K562 (cell line): ENCODE data around the gene CCAR1. TPM values are rescaled to one million over a fixed set of nuclear protein-coding genes. Genes with fewer than 3 reads are reported as not detected.

Experiments used
- CBX1 ChIP-seq: sonication (generic); IDR thresholded peaks from 2 replicates; pipeline ENCODE4 v1.6.1; 2016; ENCODE audit warnings: antibody characterized with exemption, low read depth, mild to moderate bottlenecking
- CBX3 ChIP-seq, 2 experiments: IDR thresholded peaks; 1 replicate in 1 of 2; 2 replicates in 1 of 2; pipeline ENCODE4 v1.6.1; 2012; ENCODE audit warnings: inconsistent platforms in 2 of 2, low read length in 2 of 2, borderline replicate concordance in 1 of 2, control low read depth in 1 of 2
- CEBPG ChIP-seq, 3 experiments: fragments of 200-800 bp in 1 of 3; sonication (Bioruptor generic) in 1 of 3; sonication (generic) in 1 of 3; formaldehyde crosslinking in 1 of 3; IDR thresholded peaks in 2 of 3; conservative IDR thresholded peaks in 1 of 3; 2 replicates each; pipeline versions ENCODE4 v1.6.1 to v1.8.0; 2016 to 2022; ENCODE audit warnings: missing compliant biosample characterization in 2 of 3, missing genetic modification characterization in 2 of 3, mild to moderate bottlenecking in 1 of 3, missing genetic modification reagents in 1 of 3
- FOXK1 ChIP-seq: sonication (generic); formaldehyde crosslinking; IDR thresholded peaks from 2 replicates; pipeline ENCODE4 v1.8.0; 2022; ENCODE audit warnings: missing genetic modification reagents, mild to moderate bottlenecking, borderline replicate concordance
- GABPB1 ChIP-seq: sonication (generic); formaldehyde crosslinking; IDR thresholded peaks from 2 replicates; pipeline ENCODE4 v1.8.0; 2022; ENCODE audit warnings: mild to moderate bottlenecking, missing genetic modification reagents
- HDAC2 ChIP-seq: fragments of 450-650 bp; IDR thresholded peaks from 2 replicates; pipeline ENCODE4 v1.6.1; 2016; ENCODE audit warnings: mild to moderate bottlenecking
- HLTF ChIP-seq: fragments of 450-650 bp; IDR thresholded peaks from 2 replicates; pipeline ENCODE4 v1.6.1; 2016
- JUN ChIP-seq, 2 experiments: sonication (generic) in 1 of 2; formaldehyde crosslinking in 1 of 2; IDR thresholded peaks; 2 replicates each; pipeline versions ENCODE4 v1.6.1 to v1.8.0; 2012 to 2022; ENCODE audit warnings: borderline replicate concordance in 2 of 2, mild to moderate bottlenecking in 2 of 2, improper control_type of control experiment in 1 of 2, low read depth in 1 of 2, low read length in 1 of 2, missing genetic modification reagents in 1 of 2
- MECOM ChIP-seq: fragments of 250-450 bp; sonication (Bioruptor Pico); IDR thresholded peaks from 2 replicates; pipeline ENCODE4 v1.8.0; 2022; ENCODE audit warnings: inconsistent platforms
- MYC ChIP-seq, 2 experiments: fragments of 250-450 bp in 1 of 2; sonication (Bioruptor Pico) in 1 of 2; IDR thresholded peaks; 2 replicates each; pipeline versions ENCODE4 v1.5.1 to v1.6.1; 2012 to 2021; ENCODE audit warnings: low read depth in 2 of 2, borderline replicate concordance in 1 of 2, improper control_type of control experiment in 1 of 2, low read length in 1 of 2, mild to moderate bottlenecking in 1 of 2, moderate library complexity in 1 of 2
- NFYB ChIP-seq: IDR thresholded peaks from 2 replicates; pipeline ENCODE4 v1.6.1; 2011; ENCODE audit warnings: mild to moderate bottlenecking, moderate library complexity; ENCODE audit not compliant: insufficient read length; ENCODE audit errors: extremely low read depth
- PHF8 ChIP-seq: fragments of 200-600 bp; sonication (generic); IDR thresholded peaks from 2 replicates; pipeline ENCODE4 v1.6.1; 2012; ENCODE audit warnings: mixed run types, mild to moderate bottlenecking, inconsistent platforms, low read length, moderate library complexity, borderline replicate concordance
- RUNX1 ChIP-seq: sonication (generic); IDR thresholded peaks from 2 replicates; pipeline ENCODE4 v1.6.1; 2016; ENCODE audit warnings: antibody characterized with exemption, low read depth
- STAT5A ChIP-seq: IDR thresholded peaks from 2 replicates; pipeline ENCODE4 v1.6.1; 2012; ENCODE audit warnings: low read length, inconsistent platforms, borderline replicate concordance
- ZBTB17 ChIP-seq: fragments of 450-650 bp; formaldehyde crosslinking; IDR thresholded peaks from 2 replicates; pipeline ENCODE4 v1.4.0; 2020; ENCODE audit warnings: mild to moderate bottlenecking
- ZNF3 ChIP-seq: fragments of 250-450 bp; sonication (Bioruptor Pico); IDR thresholded peaks from 2 replicates; pipeline ENCODE4 v1.5.0; 2021; ENCODE audit warnings: mild to moderate bottlenecking, moderate library complexity
- ZNF507 ChIP-seq: conservative IDR thresholded peaks from 2 replicates; pipeline ENCODE4 v1.6.1; 2017; ENCODE audit warnings: missing genetic modification characterization, missing compliant biosample characterization
- polyA plus RNA-seq, 8 experiments: library from polyadenylated mRNA; depleted of rRNA in 4 of 8; stranded (reverse) in 5 of 8; unstranded in 3 of 8; fragments of >200 nt; fragmentation: Nextera tagmentation in 2 of 8; fragmentation: Illumina TruSeq in 1 of 8; extraction: Ambion mirVana in 2 of 8; extraction: Trizol in 1 of 8; gene quantifications; 2 replicates each; pipeline versions ENCODE4 v1.2.1 to v1.2.3, GENCODE V29; 2011 to 2014; ENCODE audit warnings: inconsistent platforms in 1 of 8, missing spikeins in 1 of 8
- total RNA-seq, 7 experiments: library from RNA; depleted of rRNA in 6 of 7; stranded (reverse); fragments of >200 nt in 6 of 7; fragmentation: Illumina TruSeq in 2 of 7; extraction: Trizol in 2 of 7; gene quantifications; 2 replicates each; pipeline versions ENCODE4 v1.2.1 to v1.2.3, GENCODE V29; 2011 to 2021; ENCODE audit warnings: low replicate concordance in 1 of 7
- TF ChIP-seq, protein P1 (sequence below): conservative IDR thresholded peaks from 2 replicates; pipeline ENCODE4 v1.6.1; 2011; ENCODE audit warnings: low read depth, mild to moderate bottlenecking, low read length; ENCODE audit not compliant: control insufficient read depth
- TF ChIP-seq, protein P2 (sequence below): fragments of 250-450 bp; sonication (Bioruptor Pico); IDR thresholded peaks from 2 replicates; pipeline ENCODE4 v1.5.0; 2021; ENCODE audit warnings: mild to moderate bottlenecking, borderline replicate concordance

The CCAR1 gene
- total and polyA plus RNA-seq, 9 of the 15 experiments (the other 6 are each of a cell fraction or from before 2014, with no cell fraction given) = 44.8 to 173 (median 111) TPM

- TF ChIP-seq ZNF507 (tag) (no peak), JUN (IDR thresholded peaks at IDR 0.05; ENCODE audit: borderline replicate concordance, low read depth, low read length) (no peak), JUN (CRISPR knock-in tag; IDR thresholded peaks at IDR 0.05; ENCODE audit: borderline replicate concordance) (no peak), CBX1 (no peak), MYC (IDR thresholded peaks at IDR 0.05; ENCODE audit: low read depth, low read length) (no peak), MYC (CRISPR knock-in tag; IDR thresholded peaks at IDR 0.05; ENCODE audit: borderline replicate concordance, low read depth) (no peak), HLTF (no peak), HDAC2 (no peak), GABPB1 (CRISPR knock-in tag) (no peak), MECOM (CRISPR knock-in tag) (0 out of 2 replicates have a peak, but pooled peaks have one; percentile 21), RUNX1 (no peak), ZBTB17 (CRISPR knock-in tag) (no peak), CBX3 (IDR thresholded peaks at IDR 0.05; ENCODE audit: borderline replicate concordance in 1 of 2, low read length in 2 of 2) (no peak), ZNF3 (no peak), PHF8 (no peak), FOXK1 (CRISPR knock-in tag) (no peak), CEBPG (CRISPR knock-in tag; IDR thresholded peaks at IDR 0.05) (no peak), CEBPG (tag; conservative IDR thresholded peaks at IDR 0.05 in 1 of 2, IDR thresholded peaks at IDR 0.05 in 1 of 2) (no peak; a peak in 2 of 4 replicates), NFYB (no peak), STAT5A (peak; percentile 70; the same call in 1 of the 2 replicates)
- TF ChIP-seq, protein P1, sequence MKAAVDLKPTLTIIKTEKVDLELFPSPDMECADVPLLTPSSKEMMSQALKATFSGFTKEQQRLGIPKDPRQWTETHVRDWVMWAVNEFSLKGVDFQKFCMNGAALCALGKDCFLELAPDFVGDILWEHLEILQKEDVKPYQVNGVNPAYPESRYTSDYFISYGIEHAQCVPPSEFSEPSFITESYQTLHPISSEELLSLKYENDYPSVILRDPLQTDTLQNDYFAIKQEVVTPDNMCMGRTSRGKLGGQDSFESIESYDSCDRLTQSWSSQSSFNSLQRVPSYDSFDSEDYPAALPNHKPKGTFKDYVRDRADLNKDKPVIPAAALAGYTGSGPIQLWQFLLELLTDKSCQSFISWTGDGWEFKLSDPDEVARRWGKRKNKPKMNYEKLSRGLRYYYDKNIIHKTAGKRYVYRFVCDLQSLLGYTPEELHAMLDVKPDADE = no peak
- TF ChIP-seq, protein P2, sequence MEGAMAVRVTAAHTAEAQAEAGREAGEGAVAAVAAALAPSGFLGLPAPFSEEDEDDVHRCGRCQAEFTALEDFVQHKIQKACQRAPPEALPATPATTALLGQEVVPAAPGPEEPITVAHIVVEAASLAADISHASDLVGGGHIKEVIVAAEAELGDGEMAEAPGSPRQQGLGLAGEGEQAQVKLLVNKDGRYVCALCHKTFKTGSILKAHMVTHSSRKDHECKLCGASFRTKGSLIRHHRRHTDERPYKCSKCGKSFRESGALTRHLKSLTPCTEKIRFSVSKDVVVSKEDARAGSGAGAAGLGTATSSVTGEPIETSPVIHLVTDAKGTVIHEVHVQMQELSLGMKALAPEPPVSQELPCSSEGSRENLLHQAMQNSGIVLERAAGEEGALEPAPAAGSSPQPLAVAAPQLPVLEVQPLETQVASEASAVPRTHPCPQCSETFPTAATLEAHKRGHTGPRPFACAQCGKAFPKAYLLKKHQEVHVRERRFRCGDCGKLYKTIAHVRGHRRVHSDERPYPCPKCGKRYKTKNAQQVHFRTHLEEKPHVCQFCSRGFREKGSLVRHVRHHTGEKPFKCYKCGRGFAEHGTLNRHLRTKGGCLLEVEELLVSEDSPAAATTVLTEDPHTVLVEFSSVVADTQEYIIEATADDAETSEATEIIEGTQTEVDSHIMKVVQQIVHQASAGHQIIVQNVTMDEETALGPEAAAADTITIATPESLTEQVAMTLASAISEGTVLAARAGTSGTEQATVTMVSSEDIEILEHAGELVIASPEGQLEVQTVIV (CRISPR knock-in tag) = no peak
These were observed 90.4 kb downstream of the CCAR1 start (continued) for GRCh38 chr10:68811314-68812009.
